Activated naive CD8-positive, alpha-beta T cell treated with anti-CD3 and anti-CD28 coated beads, Interleukin-2, amount 50 U/mL, for 24 hours (primary cell): ENCODE data around the gene LAMTOR4.

ENCODE experiments used
- ATAC-seq: fragments of 150-1000 bp; cut with Tn5 transposase; one replicate; pipeline ENCODE4 v1.10.0; 2021
- DNase-seq: peaks from one replicate; pipeline ENCODE4 v3.0.0; 2021
- H3K27ac Mint-ChIP-seq: one replicate; pipeline ENCODE4 v1.8.0; 2021; ENCODE audit warnings: mild to moderate bottlenecking, mixed read lengths
- H3K27me3 Mint-ChIP-seq: one replicate; pipeline ENCODE4 v1.8.0; 2021; ENCODE audit warnings: mixed read lengths
- H3K36me3 Mint-ChIP-seq: one replicate; pipeline ENCODE4 v1.8.0; 2021; ENCODE audit warnings: low read depth, mixed read lengths
- H3K4me1 Mint-ChIP-seq: one replicate; pipeline ENCODE4 v1.8.0; 2021; ENCODE audit warnings: mixed read lengths
- H3K4me3 Mint-ChIP-seq: one replicate; pipeline ENCODE4 v1.8.0; 2021; ENCODE audit warnings: mild to moderate bottlenecking, moderate library complexity, mixed read lengths
- H3K9me3 Mint-ChIP-seq: one replicate; pipeline ENCODE4 v1.8.0; 2021; ENCODE audit warnings: mixed read lengths

The LAMTOR4 gene

DNA sequence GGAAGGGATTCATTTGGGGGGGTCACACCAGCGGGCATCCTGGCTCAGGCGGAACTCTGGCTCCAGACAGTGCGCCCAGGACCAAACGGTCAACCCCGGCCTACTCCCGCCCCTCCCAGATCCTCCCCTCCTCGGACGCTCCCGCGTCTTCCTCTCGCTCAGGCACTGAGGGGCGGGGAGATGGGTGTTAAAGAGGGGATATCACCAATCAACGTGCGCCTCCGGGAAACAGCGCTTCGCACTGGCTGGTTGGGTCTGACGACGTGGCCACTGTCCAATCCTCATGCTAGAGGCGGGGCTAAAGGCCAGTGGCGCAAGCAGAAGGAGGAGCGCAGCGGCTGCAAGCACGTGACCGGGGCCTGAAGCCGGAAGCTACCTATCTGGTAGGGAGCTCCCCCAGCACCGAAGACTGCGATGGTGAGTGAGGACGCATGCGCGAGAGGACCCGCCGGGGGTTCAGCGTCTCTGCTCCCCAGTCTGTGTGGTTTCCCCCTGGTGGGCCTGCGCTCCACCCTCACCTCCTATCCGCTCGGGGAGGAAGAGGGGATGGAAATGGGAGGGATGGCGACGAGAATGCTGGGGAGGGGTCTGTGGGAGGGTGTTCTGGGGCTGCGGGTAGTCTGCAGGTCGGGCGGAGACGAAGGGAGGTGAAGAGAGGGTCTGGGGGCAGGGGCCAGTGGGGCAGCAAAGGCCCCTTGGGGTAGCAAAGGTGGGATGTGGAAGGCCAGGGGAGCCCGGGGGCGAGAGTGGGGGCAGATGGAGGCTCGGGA is at the start of gene LAMTOR4:
LAMTOR4 (plus strand) TSS at position 360 of the 770 bp plus-strand sequence; CDS start at position 415, 55 bp downstream.
- Mint-ChIP-seq H3K4me3 (peak within 1 kb of the TSS; percentile 97), H3K36me3 (peaks cover 19% of the 10 kb centered on the region)
- DNase-seq, result peak; percentile 96

DNA sequence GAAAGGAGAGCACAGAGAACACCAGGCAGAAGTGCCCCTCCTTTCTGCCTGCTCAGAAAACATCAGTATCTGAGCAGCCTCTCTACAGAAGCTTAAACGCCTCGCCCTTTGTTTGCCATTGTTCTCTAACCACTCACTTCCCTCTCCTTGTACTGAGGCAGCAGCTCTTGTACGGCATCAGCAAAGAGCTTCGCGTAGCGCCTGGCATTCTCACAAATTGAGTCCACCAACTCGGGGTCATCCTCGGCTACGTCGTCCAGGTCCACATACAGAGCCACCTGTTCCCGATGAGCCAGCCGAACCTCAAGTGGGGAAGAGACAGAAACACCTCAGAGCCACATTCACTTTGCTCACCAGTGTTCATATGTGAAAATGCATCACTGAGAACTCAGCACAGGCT is 49.3 kb upstream of the LAMTOR4 start:
- no peaks in the 10 kb centered on the region for H3K9me3 Mint-ChIP-seq
- H3K4me3 Mint-ChIP-seq, result peak overlapping the region; percentile 90
- DNase-seq (no peak), ATAC-seq (no peak)
- peak overlapping the region; percentile 98 for H3K27ac Mint-ChIP-seq
- H3K4me1 Mint-ChIP-seq, result peaks cover 48% of the 10 kb centered on the region
- H3K36me3 Mint-ChIP-seq, result peaks cover 58% of the 10 kb centered on the region
- H3K27me3 Mint-ChIP-seq, result peaks cover 2% of the 10 kb centered on the region

More for the DNA sequence above, at the start of gene LAMTOR4:
- H3K4me1 Mint-ChIP-seq, result peaks cover 35% of the 10 kb centered on the region
- peak within 1 kb of the TSS; percentile 96 for H3K27ac Mint-ChIP-seq
- H3K9me3 Mint-ChIP-seq, result no peaks in the 10 kb centered on the region
- H3K27me3 Mint-ChIP-seq, result peaks cover 1% of the 10 kb centered on the region
- ATAC-seq, result peak; percentile 98

DNA sequence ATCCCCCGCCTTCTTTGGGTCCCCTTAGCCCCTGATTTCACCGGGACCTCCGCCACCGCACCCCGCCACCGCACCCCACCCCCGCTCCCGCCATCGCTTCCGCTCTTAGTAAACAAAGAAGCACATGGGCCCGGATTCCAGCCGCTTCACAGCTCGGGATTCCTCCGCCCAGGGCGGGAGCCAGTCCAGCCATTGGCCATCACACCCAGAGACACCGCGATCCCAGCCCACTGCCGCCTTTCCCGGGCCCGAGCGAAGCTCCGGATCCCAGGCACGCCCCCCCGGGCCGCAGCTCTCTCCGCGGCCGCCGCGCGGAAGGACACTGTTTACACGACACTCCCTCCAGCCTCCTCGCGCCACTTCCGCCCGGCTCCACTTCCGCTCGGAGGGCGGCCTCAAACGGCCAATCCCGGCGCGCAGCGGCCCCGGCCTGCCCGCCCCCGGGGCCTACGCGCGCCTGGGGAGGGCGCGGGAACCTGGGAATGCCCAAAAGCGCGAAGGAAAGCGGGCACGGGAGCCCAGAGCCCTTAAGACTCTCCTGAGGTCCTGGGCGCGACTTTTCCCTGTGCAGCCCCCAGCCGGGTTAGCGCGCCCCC is 48.2 kb upstream of the LAMTOR4 start:
- H3K4me1 Mint-ChIP-seq, result peaks cover 48% of the 10 kb centered on the region
- peak overlapping the region; percentile 98 for H3K27ac Mint-ChIP-seq
- DNase-seq (peak; percentile 87), ATAC-seq (peak; percentile 79)
- peaks cover 2% of the 10 kb centered on the region for H3K27me3 Mint-ChIP-seq
- peaks cover 49% of the 10 kb centered on the region for H3K36me3 Mint-ChIP-seq
- no peaks in the 10 kb centered on the region for H3K9me3 Mint-ChIP-seq
- peak overlapping the region; percentile 90 for H3K4me3 Mint-ChIP-seq

DNA sequence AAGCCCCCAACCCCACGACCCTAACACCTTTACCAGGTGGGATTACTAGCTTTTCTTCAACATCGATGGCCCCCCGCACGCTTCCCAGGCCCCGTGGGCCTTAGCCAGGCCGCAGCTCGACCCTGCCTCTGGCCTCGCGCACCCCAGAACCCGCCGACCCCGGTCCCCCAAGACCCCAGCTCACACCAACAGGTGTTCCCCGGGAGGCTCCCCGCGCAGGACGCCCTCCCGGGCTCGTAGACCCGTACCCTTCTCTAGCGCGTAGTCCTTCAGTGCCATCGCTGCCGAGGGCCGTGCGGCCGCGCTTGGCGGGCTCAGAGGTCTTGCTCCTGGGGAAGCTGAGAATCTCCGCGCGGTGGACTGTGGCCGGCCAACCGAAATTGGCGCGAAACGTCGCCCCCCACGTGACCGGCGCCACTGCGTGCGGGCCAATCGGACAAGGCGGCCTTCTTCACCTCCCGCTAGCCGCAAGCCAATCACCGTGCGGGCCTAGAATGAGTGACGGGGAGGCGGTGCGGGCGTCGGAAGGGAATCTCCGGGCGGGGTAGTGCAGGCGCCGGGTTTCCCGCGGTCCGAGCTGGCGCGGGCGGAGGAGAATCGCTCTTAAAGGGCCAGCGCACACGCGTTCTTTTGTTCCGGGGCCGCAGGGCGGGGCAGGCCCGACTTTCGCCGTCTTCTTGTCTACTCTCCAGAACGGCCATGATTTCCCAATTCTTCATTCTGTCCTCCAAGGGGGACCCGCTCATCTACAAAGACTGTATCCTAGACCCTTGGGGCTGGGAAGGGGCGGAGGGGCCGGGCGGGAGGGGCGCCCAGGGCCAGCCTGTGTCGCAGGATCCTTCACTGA is 47.5 kb upstream of the LAMTOR4 start, which contains the start of the genes AP4M1 and MCM7:
AP4M1 (plus strand) TSS at position 628 of the 847 bp plus-strand sequence; CDS start at position 700, 72 bp downstream.
MCM7 (minus strand) TSS at position 382 of the 847 bp plus-strand sequence; CDS start at position 279, 103 bp downstream.
- DNase-seq, result peak; percentile 98
- peak within 1 kb of the TSS; percentile 98 for H3K27ac Mint-ChIP-seq
- peaks cover 44% of the 10 kb centered on the region for H3K36me3 Mint-ChIP-seq
- H3K4me3 Mint-ChIP-seq, result peak within 1 kb of the TSS; percentile 90
- H3K9me3 Mint-ChIP-seq, result no peaks in the 10 kb centered on the region
- peak; percentile 88 for ATAC-seq
- H3K27me3 Mint-ChIP-seq, result peaks cover 2% of the 10 kb centered on the region
- H3K4me1 Mint-ChIP-seq, result peaks cover 43% of the 10 kb centered on the region

DNA sequence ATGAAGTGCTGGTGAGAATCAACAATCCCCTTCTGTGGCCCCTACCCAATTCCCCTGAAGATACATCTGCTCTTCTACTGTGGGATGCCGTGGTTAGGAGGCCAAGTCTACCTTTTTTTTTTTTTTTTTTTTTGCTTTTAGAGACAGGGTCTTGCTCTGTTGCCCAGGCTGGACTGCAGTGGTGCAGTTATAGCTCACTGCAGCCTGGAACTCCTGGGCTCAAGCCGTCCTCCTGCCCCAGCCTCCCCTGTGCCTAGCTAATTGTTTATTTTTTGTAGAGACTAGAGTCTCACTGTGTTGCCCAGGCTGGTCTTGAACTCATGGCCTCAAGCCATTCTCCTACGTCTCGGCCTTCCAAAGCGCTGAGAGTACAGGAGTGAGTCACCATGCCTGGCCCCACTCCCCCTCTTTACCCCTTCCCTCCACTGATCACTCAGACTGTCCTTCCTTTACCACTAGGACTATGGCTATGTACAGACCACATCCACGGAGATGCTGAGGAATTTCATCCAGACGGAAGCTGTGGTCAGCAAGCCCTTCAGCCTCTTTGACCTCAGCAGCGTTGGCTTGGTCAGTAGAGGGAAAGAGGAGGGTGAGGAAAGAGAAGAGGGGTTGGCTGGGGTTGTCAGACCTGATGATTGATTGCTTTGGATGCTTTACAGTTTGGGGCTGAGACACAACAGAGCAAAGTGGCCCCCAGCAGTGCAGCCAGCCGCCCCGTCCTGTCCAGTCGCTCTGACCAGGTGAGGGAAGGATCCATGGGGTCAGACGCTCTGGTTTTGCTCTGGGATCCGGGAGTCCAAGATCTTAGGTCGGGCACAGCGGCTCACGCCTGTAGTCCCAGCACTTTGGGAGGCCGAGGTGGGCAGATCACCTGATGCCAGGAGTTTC is 45.5 kb upstream of the LAMTOR4 start:
- peaks cover 32% of the 10 kb centered on the region for H3K4me1 Mint-ChIP-seq

DNA sequence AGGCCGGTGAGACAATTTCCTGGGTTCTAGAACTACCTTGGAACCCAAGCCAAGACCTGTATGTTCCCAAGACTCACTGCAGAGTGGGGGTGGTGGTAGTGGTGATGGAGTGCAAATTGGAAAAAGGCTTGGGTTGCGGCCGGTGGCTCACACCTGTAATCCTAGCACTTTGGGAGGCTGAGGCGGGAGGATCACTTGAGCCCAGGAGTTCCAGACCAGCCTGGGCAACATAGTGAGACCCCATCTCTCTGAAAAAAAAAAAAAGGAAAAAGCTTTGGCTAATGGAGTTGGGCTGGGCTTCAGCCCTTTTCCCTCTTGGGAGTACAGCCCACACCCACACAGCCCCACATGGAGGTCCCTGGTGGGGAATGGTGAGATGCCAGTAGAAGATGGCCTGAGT is 43.2 kb upstream of the LAMTOR4 start:
- Mint-ChIP-seq H3K36me3 (peaks cover 19% of the 10 kb centered on the region), H3K4me3 (no peak overlapping the region)

More for the DNA sequence above, 45.5 kb upstream of the LAMTOR4 start:
- DNase-seq, result no peak
- H3K27ac Mint-ChIP-seq, result peak overlapping the region; percentile 79
- ATAC-seq, result no peak
- no peaks in the 10 kb centered on the region for H3K9me3 Mint-ChIP-seq
- H3K27me3 Mint-ChIP-seq, result peaks cover 2% of the 10 kb centered on the region
- peaks cover 35% of the 10 kb centered on the region for H3K36me3 Mint-ChIP-seq
- H3K4me3 Mint-ChIP-seq, result peak overlapping the region; percentile 90

DNA sequence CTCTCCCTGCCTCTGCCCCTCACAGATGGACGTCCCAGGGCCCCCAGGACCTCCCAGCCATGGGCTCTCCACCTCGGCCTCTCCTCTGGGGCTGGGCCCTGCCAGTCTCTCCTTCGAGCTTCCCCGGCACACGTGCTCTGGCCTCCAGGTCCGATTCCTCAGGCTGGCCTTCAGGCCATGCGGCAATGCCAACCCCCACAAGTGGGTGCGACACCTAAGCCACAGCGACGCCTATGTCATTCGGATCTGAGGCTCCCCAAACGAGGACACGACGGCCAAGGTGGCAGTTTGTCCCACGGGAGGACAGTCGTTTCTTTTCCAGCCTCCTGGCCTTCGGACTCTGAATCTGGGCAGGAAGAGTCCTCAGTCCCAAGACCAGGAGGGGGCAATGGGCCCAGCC is 42.1 kb upstream of the LAMTOR4 start:
- peaks cover 5% of the 10 kb centered on the region for H3K4me1 Mint-ChIP-seq
- no peak for ATAC-seq

More for the DNA sequence above, 43.2 kb upstream of the LAMTOR4 start:
- Mint-ChIP-seq H3K27me3 (peaks cover 2% of the 10 kb centered on the region), H3K4me1 (peaks cover 9% of the 10 kb centered on the region), H3K9me3 (no peaks in the 10 kb centered on the region), H3K27ac (no peak overlapping the region)
- DNase-seq (no peak), ATAC-seq (no peak)

DNA sequence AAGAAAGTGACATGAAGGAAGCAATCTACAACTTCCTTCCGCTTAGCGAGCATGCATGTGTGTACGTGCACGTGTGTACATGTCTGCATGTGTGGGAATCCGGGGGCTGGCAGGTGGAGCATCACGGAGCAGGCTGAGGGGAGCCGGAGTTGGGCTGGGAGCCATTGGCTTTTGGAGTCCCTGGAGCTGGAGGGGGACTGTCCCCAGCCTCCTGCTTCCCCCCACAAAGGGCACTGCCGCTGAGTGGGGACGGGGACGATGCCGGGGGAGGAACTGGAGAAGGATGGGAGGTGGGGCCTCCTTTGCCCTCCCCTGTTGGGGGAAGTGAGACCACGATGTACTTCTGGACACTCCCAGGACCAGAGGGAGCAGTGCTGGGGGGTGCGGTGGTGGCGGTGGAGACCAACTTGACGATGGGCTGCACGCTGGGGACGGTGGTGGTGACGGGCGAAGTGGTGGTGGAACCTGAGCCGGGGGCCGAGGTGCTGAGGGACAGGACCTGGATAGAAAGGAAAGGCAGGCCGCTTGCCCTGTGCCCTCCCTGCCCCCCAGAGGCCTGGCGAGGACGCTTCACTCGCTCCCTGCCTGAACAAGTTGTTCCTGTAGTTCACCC is 41.5 kb upstream of the LAMTOR4 start:
- Mint-ChIP-seq H3K4me3 (no peak overlapping the region), H3K27ac (no peak overlapping the region), H3K27me3 (no peaks in the 10 kb centered on the region), H3K36me3 (peaks cover 20% of the 10 kb centered on the region), H3K4me1 (peaks cover 5% of the 10 kb centered on the region), H3K9me3 (no peaks in the 10 kb centered on the region)
- ATAC-seq (no peak), DNase-seq (no peak)

More for the DNA sequence above, 42.1 kb upstream of the LAMTOR4 start:
- H3K36me3 Mint-ChIP-seq, result peaks cover 20% of the 10 kb centered on the region
- H3K27me3 Mint-ChIP-seq, result no peaks in the 10 kb centered on the region
- DNase-seq, result no peak
- H3K27ac Mint-ChIP-seq, result no peak overlapping the region
- H3K4me3 Mint-ChIP-seq, result no peak overlapping the region
- H3K9me3 Mint-ChIP-seq, result no peaks in the 10 kb centered on the region

DNA sequence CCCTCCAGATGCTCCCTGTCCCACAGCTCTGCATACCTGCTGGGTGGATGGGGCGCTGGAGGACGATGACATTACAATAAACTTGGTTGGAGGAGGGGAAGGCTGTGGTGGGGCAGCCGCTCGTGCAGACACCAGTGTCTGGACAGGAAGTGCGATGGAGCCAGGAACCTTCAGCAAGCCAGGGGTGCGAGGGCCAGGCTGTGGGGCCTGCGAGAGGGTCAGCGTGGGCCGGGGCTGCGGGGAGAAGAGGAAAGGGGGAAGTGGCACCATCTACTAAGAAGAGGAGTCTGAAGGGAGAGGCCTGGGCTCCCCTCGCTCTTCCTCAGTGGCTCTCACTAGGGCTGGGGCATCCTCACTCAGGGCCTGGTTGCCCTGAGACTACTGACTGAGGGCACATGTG is 40.8 kb upstream of the LAMTOR4 start:
- H3K36me3 Mint-ChIP-seq, result peaks cover 20% of the 10 kb centered on the region
- DNase-seq (no peak), ATAC-seq (no peak)
- H3K4me1 Mint-ChIP-seq, result no peaks in the 10 kb centered on the region
- no peaks in the 10 kb centered on the region for H3K9me3 Mint-ChIP-seq
- H3K27me3 Mint-ChIP-seq, result no peaks in the 10 kb centered on the region
- no peak overlapping the region for H3K27ac Mint-ChIP-seq
- H3K4me3 Mint-ChIP-seq, result no peak overlapping the region

DNA sequence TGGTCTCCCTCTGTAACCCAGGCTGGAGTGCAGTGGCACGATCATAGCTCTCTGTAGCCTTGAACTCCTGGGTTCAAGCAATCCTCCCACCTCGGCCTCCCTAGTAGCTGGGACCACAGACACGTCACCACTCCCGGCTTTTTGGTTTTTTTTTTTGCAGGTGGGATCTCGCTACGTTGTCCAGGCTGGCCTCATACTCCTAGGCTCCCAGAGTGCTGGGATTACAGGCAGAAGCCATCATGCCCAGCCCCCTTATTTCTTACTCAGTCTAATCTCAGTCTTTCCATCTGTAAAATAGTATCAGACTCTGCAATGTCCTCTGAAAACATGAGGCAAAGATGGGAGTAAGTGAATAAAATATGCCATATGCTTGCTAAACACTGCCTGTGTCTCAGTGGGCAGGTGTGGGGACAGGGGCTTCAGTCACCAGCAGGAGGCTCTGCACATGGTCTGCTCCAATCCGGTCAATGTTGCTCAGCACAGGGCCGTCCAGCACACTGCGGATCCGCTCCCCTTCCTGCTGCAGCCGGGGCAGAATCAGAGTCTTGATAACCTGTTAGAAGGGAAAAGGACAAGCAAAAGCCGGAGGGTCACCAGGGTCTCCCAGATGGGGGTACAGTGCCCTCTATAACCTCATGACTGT is 39.1 kb upstream of the LAMTOR4 start:
- no peaks in the 10 kb centered on the region for H3K9me3 Mint-ChIP-seq
- no peaks in the 10 kb centered on the region for H3K4me1 Mint-ChIP-seq
- H3K27ac Mint-ChIP-seq, result no peak overlapping the region
- DNase-seq (no peak), ATAC-seq (no peak)
- no peaks in the 10 kb centered on the region for H3K27me3 Mint-ChIP-seq
- no peak overlapping the region for H3K4me3 Mint-ChIP-seq
- H3K36me3 Mint-ChIP-seq, result peaks cover 18% of the 10 kb centered on the region

DNA sequence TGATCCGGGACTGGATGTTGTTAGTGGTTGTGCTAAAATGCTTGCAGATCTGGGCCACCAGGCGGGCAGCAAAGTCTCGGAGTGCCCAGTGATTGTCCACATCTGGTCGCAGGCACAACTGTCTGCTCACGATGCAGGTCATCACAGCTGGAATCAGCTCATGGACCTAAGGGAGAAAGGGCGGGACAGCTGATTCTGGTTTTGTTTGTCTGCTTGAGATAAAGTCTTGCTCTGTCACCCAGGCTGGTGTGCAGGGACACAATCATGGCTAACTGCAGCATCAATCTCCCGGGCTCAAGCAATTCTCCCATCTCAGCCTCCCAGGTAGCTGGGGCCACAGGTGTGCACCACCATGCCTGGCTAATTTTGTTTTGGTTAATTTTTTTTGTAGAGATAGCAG is 37.6 kb upstream of the LAMTOR4 start:
- ATAC-seq (no peak), DNase-seq (no peak)
- Mint-ChIP-seq H3K4me3 (no peak overlapping the region), H3K27ac (no peak overlapping the region), H3K36me3 (peaks cover 18% of the 10 kb centered on the region), H3K27me3 (no peaks in the 10 kb centered on the region), H3K9me3 (no peaks in the 10 kb centered on the region), H3K4me1 (no peaks in the 10 kb centered on the region)

DNA sequence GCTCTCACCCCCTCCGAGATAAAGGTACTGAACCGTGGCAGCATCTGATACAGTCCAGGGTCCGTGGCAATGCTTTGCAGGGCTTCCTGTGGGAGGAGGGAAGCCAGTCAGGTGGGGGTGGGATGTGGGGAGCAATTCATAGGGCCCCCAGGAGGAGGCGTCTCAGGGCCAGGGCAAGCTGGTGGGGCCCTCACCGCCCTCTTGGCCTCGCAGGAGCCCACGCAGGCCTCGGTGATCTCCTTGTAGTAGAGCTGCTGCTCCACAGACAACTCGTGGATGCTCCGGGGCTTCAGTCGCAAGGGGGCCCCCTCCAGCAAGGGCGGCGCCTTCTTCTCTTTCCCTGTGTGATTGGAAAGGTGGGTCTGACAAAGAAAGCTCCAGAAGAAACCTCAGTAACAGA is 36.8 kb upstream of the LAMTOR4 start:
- Mint-ChIP-seq H3K27me3 (no peaks in the 10 kb centered on the region), H3K9me3 (no peaks in the 10 kb centered on the region), H3K36me3 (peaks cover 19% of the 10 kb centered on the region), H3K27ac (no peak overlapping the region), H3K4me3 (no peak overlapping the region), H3K4me1 (no peaks in the 10 kb centered on the region)
- ATAC-seq, result no peak
- DNase-seq, result no peak

DNA sequence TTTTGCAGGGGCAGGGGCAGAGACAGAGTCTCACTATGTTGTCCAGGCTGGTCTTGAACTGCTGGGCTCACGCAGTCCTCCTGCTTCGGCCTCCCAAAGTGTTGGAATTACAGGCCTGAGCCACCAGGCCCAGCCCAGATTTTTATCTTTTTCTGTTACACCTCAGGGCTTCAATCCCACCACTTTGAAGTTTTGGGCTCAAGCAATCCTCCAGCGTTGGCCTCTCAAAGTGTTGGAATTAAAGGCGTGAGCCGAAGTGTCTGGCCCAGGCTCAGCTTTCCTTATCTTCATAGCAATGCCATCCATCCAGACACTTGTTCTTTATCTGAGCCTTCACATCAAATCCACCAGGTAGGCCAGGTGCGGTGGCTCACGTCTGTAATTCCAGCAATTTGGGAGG is 33.7 kb upstream of the LAMTOR4 start:
- peaks cover 16% of the 10 kb centered on the region for H3K36me3 Mint-ChIP-seq
- DNase-seq, result no peak
- no peaks in the 10 kb centered on the region for H3K27me3 Mint-ChIP-seq
- H3K27ac Mint-ChIP-seq, result no peak overlapping the region
- H3K4me3 Mint-ChIP-seq, result no peak overlapping the region
- no peaks in the 10 kb centered on the region for H3K9me3 Mint-ChIP-seq
- ATAC-seq, result no peak
- peaks cover 17% of the 10 kb centered on the region for H3K4me1 Mint-ChIP-seq
